Breast epithelium (tissue), 4 donors: ENCODE results near the gene SELPLG. TPM values are rescaled to one million over a fixed set of nuclear protein-coding genes. Genes with fewer than 3 reads are reported as not detected.
"Not testable (repeated sequence)": the region's sequence is repeated elsewhere in the genome, so short reads cannot be mapped to it uniquely, and the experiment has no call there.

Source experiments
- DNase-seq, 2 donors: peaks; one replicate each; pipeline ENCODE4 v3.0.0-alpha.2; 2019; ENCODE audit warnings: low spot score in 2 of 2
- H3K27ac ChIP-seq, 2 donors: fragments of 200-600 bp; sonication (generic) in 1 of 2; one replicate each; pipeline ENCODE4 v1.5.1; 2016 to 2019; ENCODE audit warnings: mild to moderate bottlenecking in 1 of 2
- H3K27me3 ChIP-seq, 2 donors: fragments of 200-600 bp; sonication (generic) in 1 of 2; one replicate each; pipeline versions ENCODE4 v1.5.1 to v1.6.0; 2017 to 2019; ENCODE audit warnings: control low read depth in 1 of 2, mild to moderate bottlenecking in 1 of 2
- H3K36me3 ChIP-seq: fragments of 200-600 bp; one replicate; pipeline ENCODE4 v1.5.1; 2019
- H3K4me1 ChIP-seq, 2 donors: fragments of 200-600 bp; sonication (generic); one replicate each; pipeline ENCODE4 v1.5.1; 2016 to 2019; ENCODE audit warnings: control low read depth in 1 of 2
- H3K4me3 ChIP-seq, 3 donors: fragments of 200-600 bp; sonication (generic); 1 replicate in 2 of 3; 2 replicates in 1 of 3; pipeline ENCODE4 v1.5.1; 2016 to 2019; ENCODE audit warnings: mild to moderate bottlenecking in 3 of 3, moderate library complexity in 2 of 3
- H3K9me3 ChIP-seq, 2 donors: fragments of 200-600 bp; sonication (generic) in 1 of 2; one replicate each; pipeline ENCODE4 v1.5.1; 2016 to 2019; ENCODE audit warnings: control low read depth in 1 of 2
- POLR2A ChIP-seq: fragments of 450-650 bp; IDR thresholded peaks from one replicate; pipeline ENCODE4 v1.6.1; 2016; ENCODE audit warnings: antibody characterized with exemption, mild to moderate bottlenecking, moderate library complexity
- POLR2AphosphoS5 ChIP-seq, 3 donors: sonication (generic); formaldehyde crosslinking; IDR thresholded peaks; one replicate each; pipeline ENCODE4 v1.6.1; 2017; ENCODE audit warnings: antibody characterized with exemption in 3 of 3
- intact Hi-C: fragments of 100-400 bp; cut with DNase I; formaldehyde crosslinking; loops from one replicate; pipeline ENCODE4 v1.15.1; 2023; ENCODE audit warnings: low total_unique reads
- total RNA-seq, 3 donors: library from RNA; depleted of rRNA; stranded (reverse); fragments of >200 nt; gene quantifications; one replicate each; pipeline ENCODE4 v1.1.0, GENCODE V29; 2016
- TF ChIP-seq, protein P1 (sequence below), 3 donors: fragments of 450-650 bp; IDR thresholded peaks; one replicate each; pipeline ENCODE4 v1.5.1; 2016 to 2017; ENCODE audit warnings: antibody characterized with exemption in 3 of 3, mild to moderate bottlenecking in 3 of 3, moderate library complexity in 3 of 3

Gene SELPLG
- total RNA-seq, 3 donors from 2014 or later = 5.2 to 16.6 (median 6.7) TPM

DNA sequence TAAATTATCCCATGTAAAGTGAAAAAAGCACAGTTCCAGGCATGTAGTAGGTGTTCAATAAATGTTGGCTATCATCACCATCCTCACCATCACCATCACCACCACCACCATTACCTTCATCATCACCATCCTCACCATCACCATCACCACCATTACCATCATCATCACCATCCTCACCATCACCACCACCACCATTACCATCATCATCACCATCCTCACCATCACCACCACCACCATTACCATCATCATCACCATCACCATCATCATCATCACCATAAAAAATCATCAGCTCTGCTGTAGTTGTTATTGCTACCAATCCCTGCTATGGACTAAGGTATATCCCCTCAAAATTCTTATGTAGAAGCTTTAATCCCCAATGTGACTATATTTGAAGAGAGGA lies 56.2 kb downstream of the SELPLG start:
- Histone ChIP-seq H3K27ac (no peak overlapping the region), H3K27me3 (no peaks in the 10 kb centered on the region), H3K36me3 (no peaks in the 10 kb centered on the region), H3K4me3 (no peak overlapping the region), H3K4me1 (no peaks in the 10 kb centered on the region), H3K9me3 (no peaks in the 10 kb centered on the region)
- intact Hi-C loops = no loop called here
- TF ChIP-seq, protein P1, sequence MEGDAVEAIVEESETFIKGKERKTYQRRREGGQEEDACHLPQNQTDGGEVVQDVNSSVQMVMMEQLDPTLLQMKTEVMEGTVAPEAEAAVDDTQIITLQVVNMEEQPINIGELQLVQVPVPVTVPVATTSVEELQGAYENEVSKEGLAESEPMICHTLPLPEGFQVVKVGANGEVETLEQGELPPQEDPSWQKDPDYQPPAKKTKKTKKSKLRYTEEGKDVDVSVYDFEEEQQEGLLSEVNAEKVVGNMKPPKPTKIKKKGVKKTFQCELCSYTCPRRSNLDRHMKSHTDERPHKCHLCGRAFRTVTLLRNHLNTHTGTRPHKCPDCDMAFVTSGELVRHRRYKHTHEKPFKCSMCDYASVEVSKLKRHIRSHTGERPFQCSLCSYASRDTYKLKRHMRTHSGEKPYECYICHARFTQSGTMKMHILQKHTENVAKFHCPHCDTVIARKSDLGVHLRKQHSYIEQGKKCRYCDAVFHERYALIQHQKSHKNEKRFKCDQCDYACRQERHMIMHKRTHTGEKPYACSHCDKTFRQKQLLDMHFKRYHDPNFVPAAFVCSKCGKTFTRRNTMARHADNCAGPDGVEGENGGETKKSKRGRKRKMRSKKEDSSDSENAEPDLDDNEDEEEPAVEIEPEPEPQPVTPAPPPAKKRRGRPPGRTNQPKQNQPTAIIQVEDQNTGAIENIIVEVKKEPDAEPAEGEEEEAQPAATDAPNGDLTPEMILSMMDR (IDR thresholded peaks at IDR 0.05) = no peak
- TF ChIP-seq POLR2AphosphoS5 (IDR thresholded peaks at IDR 0.05) (no peak), POLR2A (no peak)
- DNase-seq = no peak

DNA sequence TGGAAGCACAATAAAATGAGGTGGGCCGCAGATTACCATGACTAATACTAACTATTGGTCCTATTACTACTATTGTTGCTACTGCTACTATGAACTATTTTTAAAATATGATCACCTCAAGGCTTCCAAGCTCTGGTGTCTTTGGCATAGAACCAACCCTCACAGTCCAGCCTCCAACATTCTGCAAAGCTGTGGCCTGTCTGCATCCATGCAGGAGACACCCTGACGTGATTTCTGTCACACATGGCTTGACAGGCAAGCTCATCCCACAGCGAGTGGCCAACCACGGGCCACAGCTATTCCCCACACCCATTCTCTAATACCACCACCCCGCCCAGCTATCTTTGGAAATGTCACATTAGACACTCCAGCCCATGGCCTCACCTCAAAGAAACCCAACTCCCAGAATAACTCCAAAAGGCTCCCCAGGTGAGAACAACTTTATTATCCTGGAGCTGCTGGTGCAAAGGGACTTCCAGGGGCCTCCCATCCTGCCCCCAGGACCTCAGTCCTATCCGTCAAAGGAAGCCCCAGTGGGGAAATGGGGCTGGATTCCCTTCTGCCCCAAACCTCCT lies 56.9 kb downstream of the SELPLG start:
- intact Hi-C loops = no loop called here
- Histone ChIP-seq H3K9me3 (no peaks in the 10 kb centered on the region), H3K4me1 (no peaks in the 10 kb centered on the region), H3K36me3 (no peaks in the 10 kb centered on the region), H3K27ac (no peak overlapping the region), H3K4me3 (no peak overlapping the region), H3K27me3 (no peaks in the 10 kb centered on the region)
- DNase-seq = no peak
- TF ChIP-seq, protein P1 (IDR thresholded peaks at IDR 0.05) = no peak
- TF ChIP-seq POLR2A = no peak
- no peak for TF ChIP-seq POLR2AphosphoS5 (IDR thresholded peaks at IDR 0.05)

DNA sequence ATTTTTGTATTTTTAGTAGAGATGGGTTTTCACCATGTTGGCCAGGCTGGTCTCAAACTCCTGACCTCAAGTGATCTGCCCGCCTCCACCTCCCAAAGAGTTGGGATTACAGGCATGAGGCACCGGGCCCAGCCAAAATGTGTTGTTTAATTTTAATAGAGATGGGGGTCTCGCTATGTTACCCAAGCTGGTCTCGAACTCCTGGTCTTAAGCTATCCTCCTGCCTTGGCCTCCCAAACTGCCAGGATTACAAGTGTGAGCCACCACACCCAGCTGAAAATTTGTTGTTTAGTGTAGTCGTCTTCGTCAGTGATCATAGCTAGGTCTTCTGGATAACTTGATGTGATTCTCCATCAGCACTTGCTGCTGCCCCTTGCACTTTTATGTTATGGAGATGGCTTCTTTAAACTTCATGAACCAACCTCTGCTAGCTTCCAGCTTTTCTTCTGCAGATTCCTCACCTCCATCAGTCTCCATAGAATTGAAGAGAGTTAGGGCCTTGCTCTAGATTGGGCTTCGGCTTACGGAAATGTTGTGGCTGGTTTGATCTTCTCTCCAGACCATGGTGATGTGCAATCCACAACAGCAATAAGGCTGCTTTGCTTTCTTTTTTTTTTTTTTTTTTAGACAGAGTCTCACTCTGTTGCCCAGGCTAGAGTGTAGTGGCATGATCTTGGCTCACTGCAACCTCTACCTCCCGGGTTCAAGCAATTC lies 58.3 kb downstream of the SELPLG start:
- DNase-seq = no peak
- intact Hi-C loops = no loop called here
- no peak overlapping the region for H3K27ac ChIP-seq
- H3K9me3 ChIP-seq = no peaks in the 10 kb centered on the region
- H3K36me3 ChIP-seq = no peaks in the 10 kb centered on the region
- no peaks in the 10 kb centered on the region for H3K4me1 ChIP-seq
- no peak overlapping the region for H3K4me3 ChIP-seq
- TF ChIP-seq POLR2AphosphoS5 (IDR thresholded peaks at IDR 0.05) (no peak), POLR2A (no peak)
- TF ChIP-seq, protein P1 (IDR thresholded peaks at IDR 0.05) = no peak
- no peaks in the 10 kb centered on the region for H3K27me3 ChIP-seq

DNA sequence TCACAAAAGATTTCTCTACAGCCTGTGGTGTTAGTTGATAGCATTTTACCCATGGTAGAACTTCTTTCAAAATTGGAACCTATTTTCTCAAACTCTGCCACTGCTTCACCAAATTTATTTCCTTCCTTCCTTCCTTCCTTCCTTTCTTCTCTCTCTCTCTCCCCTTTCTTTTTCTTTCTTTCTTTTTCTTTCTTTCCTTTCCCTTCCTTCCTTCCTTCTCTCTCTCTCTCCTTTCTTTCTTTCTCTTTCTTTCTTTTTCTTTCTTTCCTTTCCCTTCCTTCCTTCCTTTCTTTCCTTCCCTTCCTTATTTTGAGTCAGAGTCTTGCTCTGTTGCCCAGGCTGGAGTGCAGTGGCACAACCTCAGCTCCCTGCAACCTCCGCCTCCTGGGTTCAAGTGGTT lies 59.4 kb downstream of the SELPLG start:
- H3K27me3 ChIP-seq, H3K9me3 ChIP-seq, DNase-seq, H3K27ac ChIP-seq, H3K4me3 ChIP-seq, H3K4me1 ChIP-seq, H3K36me3 ChIP-seq, intact Hi-C loops: not testable (repeated sequence)

DNA sequence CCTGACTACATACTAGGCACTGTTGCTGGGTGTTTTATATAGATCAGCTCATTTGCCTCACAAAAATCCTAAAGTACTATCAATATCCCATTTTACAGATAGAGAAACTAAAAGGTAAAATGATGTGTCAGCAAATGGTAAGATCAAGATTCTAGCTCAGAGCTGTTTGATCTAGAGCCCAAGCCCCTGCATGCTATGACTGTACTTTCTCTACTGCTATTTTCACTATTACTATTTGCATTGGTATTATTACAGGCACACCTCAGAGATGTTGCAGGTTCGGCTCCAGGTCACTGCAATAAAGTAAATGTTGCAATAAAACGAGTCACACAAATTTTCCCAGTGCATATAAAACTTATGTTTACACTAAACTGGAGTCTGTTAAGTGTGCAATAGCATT lies 60.4 kb downstream of the SELPLG start:
- Histone ChIP-seq H3K4me1 (no peaks in the 10 kb centered on the region), H3K9me3 (no peaks in the 10 kb centered on the region), H3K4me3 (no peak overlapping the region), H3K36me3 (no peaks in the 10 kb centered on the region), H3K27me3 (no peaks in the 10 kb centered on the region), H3K27ac (no peak overlapping the region)
- intact Hi-C loops = no loop called here
- TF ChIP-seq POLR2A = no peak
- no peak for TF ChIP-seq POLR2AphosphoS5 (IDR thresholded peaks at IDR 0.05)
- TF ChIP-seq, protein P1 (IDR thresholded peaks at IDR 0.05) = no peak
- DNase-seq = no peak
